ENCODE results near the gene EPB41.

DNA sequence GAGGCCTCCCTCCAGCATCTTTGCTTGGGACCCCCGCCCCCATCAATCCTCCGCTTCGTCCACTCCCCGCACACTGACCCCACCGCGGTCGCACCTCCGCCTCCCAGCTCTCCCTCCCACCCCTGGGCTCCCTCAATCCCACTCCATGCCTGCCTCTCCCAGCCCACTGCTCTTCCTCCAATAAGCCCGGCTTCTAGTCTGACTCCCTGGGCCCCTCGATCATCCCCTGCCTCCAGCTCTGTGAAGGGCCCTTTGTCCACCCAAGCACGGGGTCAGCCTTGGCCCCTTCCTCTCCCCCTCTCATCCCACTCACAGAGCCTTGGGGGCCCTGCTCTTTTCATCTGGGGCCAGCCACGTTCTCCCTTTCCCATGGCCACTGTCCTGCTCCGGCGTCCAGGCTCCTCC lies 210.9 kb downstream of the EPB41 start:
- TF ChIP-seq CTCF (conservative IDR thresholded peaks at IDR 0.05; ENCODE audit: low read depth in 2 of 2) (no peak), EZH2 (IDR thresholded peaks at IDR 0.05; ENCODE audit: low read depth, unreplicated experiment) (no peak), POLR2AphosphoS5 (IDR thresholded peaks at IDR 0.05; ENCODE audit: low read depth) (no peak), REST (IDR thresholded peaks at IDR 0.05; ENCODE audit: unreplicated experiment) (no peak)
